SU-DHL-6 (cell line): Measurements from ENCODE around the gene DBNDD1.

Experiments used
- H2AFZ ChIP-seq: fragments of 200-600 bp; sonication (generic); 2 replicates; pipeline ENCODE4 v1.6.1; 2014; ENCODE audit warnings: low read depth, mild to moderate bottlenecking, moderate library complexity, mixed read lengths, antibody characterized with exemption, low read length; ENCODE audit not compliant: severe bottlenecking
- H3F3A ChIP-seq: fragments of 200-600 bp; shearing (Covaris generic); 2 replicates; pipeline ENCODE4 v1.6.0; 2016; ENCODE audit warnings: antibody characterized with exemption, mild to moderate bottlenecking; ENCODE audit not compliant: insufficient read depth
- H3K27ac ChIP-seq: fragments of 200-600 bp; sonication (generic); 2 replicates; pipeline ENCODE4 v1.5.1; 2016; ENCODE audit warnings: low read depth, mild to moderate bottlenecking, low read length, moderate library complexity, mixed read lengths
- H3K27me3 ChIP-seq: fragments of 200-600 bp; sonication (generic), shearing (Covaris generic); 2 replicates; pipeline ENCODE4 v1.6.0; 2014; ENCODE audit warnings: mild to moderate bottlenecking, low read length
- H3K36me3 ChIP-seq: fragments of 200-600 bp; sonication (generic); 2 replicates; pipeline ENCODE4 v1.6.1; 2014; ENCODE audit warnings: mild to moderate bottlenecking, low read length, mixed read lengths
- H3K4me2 ChIP-seq: fragments of 300-600, 200-600 bp; shearing (Covaris generic), sonication (generic); 2 replicates; pipeline ENCODE4 v1.6.0; 2014; ENCODE audit warnings: low read length, low read depth, mild to moderate bottlenecking; ENCODE audit not compliant: poor library complexity, severe bottlenecking
- H3K4me3 ChIP-seq: fragments of 200-600 bp; sonication (generic); 2 replicates; pipeline ENCODE4 v1.5.1; 2014; ENCODE audit warnings: antibody characterized with exemption, low read length, mild to moderate bottlenecking, mixed read lengths; ENCODE audit not compliant: insufficient read depth, poor library complexity, severe bottlenecking
- H3K79me2 ChIP-seq: fragments of 200-600 bp; sonication (generic); 2 replicates; pipeline ENCODE4 v1.6.1; 2014; ENCODE audit warnings: mild to moderate bottlenecking, low read length, moderate library complexity; ENCODE audit not compliant: insufficient read depth
- H3K9ac ChIP-seq: fragments of 200-600 bp; sonication (generic); 2 replicates; pipeline ENCODE4 v1.7.0; 2014; ENCODE audit warnings: mild to moderate bottlenecking, low read length
- H3K9me2 ChIP-seq: fragments of 200-600 bp; sonication (generic); replicated peaks from 2 replicates; pipeline ENCODE4 v1.6.1; 2014; ENCODE audit warnings: low read length; ENCODE audit not compliant: insufficient read depth
- H3K9me3 ChIP-seq: fragments of 200-600 bp; sonication (generic); 2 replicates; pipeline ENCODE4 v1.6.1; 2014; ENCODE audit warnings: low read length, mixed read lengths; ENCODE audit not compliant: insufficient read depth
- H4K20me1 ChIP-seq: fragments of 200-600 bp; sonication (generic); 2 replicates; pipeline ENCODE4 v1.6.1; 2014; ENCODE audit warnings: low read depth, mild to moderate bottlenecking, antibody characterized with exemption, low read length, moderate library complexity, mixed read lengths
- EZH2phosphoT487 ChIP-seq: fragments of 200-600 bp; sonication (generic), shearing (Covaris generic); conservative IDR thresholded peaks from 2 replicates; pipeline ENCODE4 v1.6.1; 2018; ENCODE audit warnings: mild to moderate bottlenecking, antibody characterized with exemption, low read length, moderate library complexity, mixed read lengths
- TF ChIP-seq, protein P1 (sequence below): fragments of 200-600 bp; sonication (generic); IDR thresholded peaks from one replicate; pipeline ENCODE4 v1.5.1; 2017; ENCODE audit warnings: antibody characterized with exemption, mild to moderate bottlenecking, low read length, moderate library complexity; ENCODE audit not compliant: insufficient read depth, poor library complexity, severe bottlenecking

DBNDD1 gene

GRCh38 chr16:89962754-89963498 lies 56.3 kb downstream of the DBNDD1 start:
- Histone ChIP-seq H3K27me3 (no peaks in the 10 kb centered on the region), H3K27ac (no peak overlapping the region), H3K36me3 (no peaks in the 10 kb centered on the region), H3K4me3 (no peak overlapping the region), H3F3A (no peaks in the 10 kb centered on the region), H3K9me3 (no peaks in the 10 kb centered on the region), H3K9ac (no peak overlapping the region), H3K4me2 (no peak overlapping the region), H2AFZ (no peak overlapping the region), H3K9me2 (no peaks in the 10 kb centered on the region), H3K79me2 (no peaks in the 10 kb centered on the region), H4K20me1 (no peaks in the 10 kb centered on the region)
- TF ChIP-seq, protein P1, sequence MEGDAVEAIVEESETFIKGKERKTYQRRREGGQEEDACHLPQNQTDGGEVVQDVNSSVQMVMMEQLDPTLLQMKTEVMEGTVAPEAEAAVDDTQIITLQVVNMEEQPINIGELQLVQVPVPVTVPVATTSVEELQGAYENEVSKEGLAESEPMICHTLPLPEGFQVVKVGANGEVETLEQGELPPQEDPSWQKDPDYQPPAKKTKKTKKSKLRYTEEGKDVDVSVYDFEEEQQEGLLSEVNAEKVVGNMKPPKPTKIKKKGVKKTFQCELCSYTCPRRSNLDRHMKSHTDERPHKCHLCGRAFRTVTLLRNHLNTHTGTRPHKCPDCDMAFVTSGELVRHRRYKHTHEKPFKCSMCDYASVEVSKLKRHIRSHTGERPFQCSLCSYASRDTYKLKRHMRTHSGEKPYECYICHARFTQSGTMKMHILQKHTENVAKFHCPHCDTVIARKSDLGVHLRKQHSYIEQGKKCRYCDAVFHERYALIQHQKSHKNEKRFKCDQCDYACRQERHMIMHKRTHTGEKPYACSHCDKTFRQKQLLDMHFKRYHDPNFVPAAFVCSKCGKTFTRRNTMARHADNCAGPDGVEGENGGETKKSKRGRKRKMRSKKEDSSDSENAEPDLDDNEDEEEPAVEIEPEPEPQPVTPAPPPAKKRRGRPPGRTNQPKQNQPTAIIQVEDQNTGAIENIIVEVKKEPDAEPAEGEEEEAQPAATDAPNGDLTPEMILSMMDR = no peak
- TF ChIP-seq EZH2phosphoT487 = no peak

DNA sequence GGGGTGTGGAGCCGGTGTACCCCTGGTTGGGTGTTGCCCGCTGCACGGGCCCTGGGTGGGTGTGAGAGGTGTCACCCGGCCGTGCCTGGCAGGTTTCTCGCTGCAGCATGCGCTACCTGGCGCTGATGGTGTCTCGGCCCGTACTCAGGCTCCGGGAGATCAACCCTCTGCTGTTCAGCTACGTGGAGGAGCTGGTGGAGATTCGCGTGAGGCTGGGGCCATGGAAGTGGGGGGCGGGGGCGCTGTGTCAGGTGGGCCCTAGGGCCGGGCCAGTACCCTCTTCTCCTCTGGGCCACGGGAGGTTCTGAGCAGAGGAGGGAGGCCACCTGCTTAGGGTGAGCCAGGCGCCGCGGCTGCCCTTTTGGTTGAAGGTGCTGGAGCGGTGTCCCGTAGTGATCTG lies 57.3 kb downstream of the DBNDD1 start:
- Histone ChIP-seq H2AFZ (no peak overlapping the region), H3K79me2 (no peaks in the 10 kb centered on the region), H3K4me3 (no peak overlapping the region), H4K20me1 (no peaks in the 10 kb centered on the region), H3K9me3 (no peaks in the 10 kb centered on the region), H3K27me3 (no peaks in the 10 kb centered on the region), H3K36me3 (no peaks in the 10 kb centered on the region), H3K9me2 (no peaks in the 10 kb centered on the region), H3K9ac (no peak overlapping the region), H3K4me2 (no peak overlapping the region), H3F3A (no peaks in the 10 kb centered on the region), H3K27ac (no peak overlapping the region)
- TF ChIP-seq, protein P1 = no peak
- no peak for TF ChIP-seq EZH2phosphoT487

DNA sequence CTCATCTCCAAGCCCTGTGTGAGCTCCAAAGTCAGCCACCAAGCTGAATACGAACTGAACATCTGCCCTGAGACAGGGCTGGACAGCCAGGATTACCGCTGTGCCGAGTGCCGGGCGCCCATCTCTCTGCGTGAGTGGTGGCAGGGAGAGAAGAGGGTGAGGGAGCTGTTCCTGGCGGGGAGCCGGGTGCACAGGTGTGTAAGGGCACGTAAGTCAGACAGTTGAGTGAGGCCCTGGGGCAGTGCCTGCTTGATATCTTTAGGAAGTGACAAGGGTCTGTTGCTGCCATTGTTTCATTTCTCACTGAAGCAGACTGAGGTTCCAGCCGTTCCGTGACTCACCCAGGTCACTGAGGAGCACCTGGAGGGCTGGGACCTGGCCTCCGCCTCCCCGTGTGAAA lies 58.3 kb downstream of the DBNDD1 start:
- no peak overlapping the region for H3K4me3 ChIP-seq
- no peak for TF ChIP-seq EZH2phosphoT487
- TF ChIP-seq, protein P1 = no peak
- H3K36me3 ChIP-seq = no peaks in the 10 kb centered on the region

More for the DNA sequence above, 58.3 kb downstream of the DBNDD1 start:
- no peak overlapping the region for H2AFZ ChIP-seq
- H3F3A ChIP-seq = 0 out of 2 replicates have a peak, but pooled peaks cover 4% of the 10 kb centered on the region
- H4K20me1 ChIP-seq = no peaks in the 10 kb centered on the region
- no peak overlapping the region for H3K9ac ChIP-seq
- no peaks in the 10 kb centered on the region for H3K9me3 ChIP-seq
- H3K79me2 ChIP-seq = no peaks in the 10 kb centered on the region
- no peaks in the 10 kb centered on the region for H3K9me2 ChIP-seq
- H3K27ac ChIP-seq = no peak overlapping the region
- H3K4me2 ChIP-seq = no peak overlapping the region
- no peaks in the 10 kb centered on the region for H3K27me3 ChIP-seq
